ENCODE results near the gene MCUR1.

- no peak for TF ChIP-seq CTCF (IDR thresholded peaks at IDR 0.05)
- no peak for TF ChIP-seq POLR2A (IDR thresholded peaks at IDR 0.05)
- TF ChIP-seq EP300 (IDR thresholded peaks at IDR 0.05): no peak
Observed at GRCh38 chr6:13848522-13849150, 34.3 kb upstream of the MCUR1 start.
